Astrocyte of the cerebellum (primary cell): ENCODE results near the gene PLXND1.
A peak's percentile ranks its signal among the peaks of the same experiment; 100 is the strongest.

Experiments
- DNase-seq: peaks from one replicate; pipeline ENCODE4 v3.0.0-alpha.2; 2011; ENCODE audit warnings: low read depth
- H3K4me3 ChIP-seq: 2 replicates; pipeline ENCODE4 v1.5.1; 2011; ENCODE audit warnings: mild to moderate bottlenecking, low read depth, low read length, moderate library complexity
- CTCF ChIP-seq: IDR thresholded peaks from 2 replicates; pipeline ENCODE4 v1.5.1; 2012; ENCODE audit warnings: low read length, low read depth, moderate library complexity, mild to moderate bottlenecking; ENCODE audit errors: missing control alignments
- in situ Hi-C: cut with HindIII; loops from 2 replicates; pipeline ENCODE4 v1.10.0; 2017; ENCODE audit warnings: low sequenced_read_pairs

The PLXND1 gene

GRCh38 chr3:129605203-129605921, 1.1 kb downstream of the PLXND1 start:
- in situ Hi-C loops: no loop called here
- no peak for TF ChIP-seq CTCF
- H3K4me3 ChIP-seq: peak overlapping the region; percentile 50
- no peak for DNase-seq

- TF ChIP-seq CTCF: no peak
- no peak for DNase-seq
- peak overlapping the region; percentile 50 for H3K4me3 ChIP-seq
- in situ Hi-C loops: no loop called here
Observed at GRCh38 chr3:129604767-129605166, 1.7 kb downstream of the PLXND1 start.

GRCh38 chr3:129603991-129604749, 2.3 kb downstream of the PLXND1 start:
- peak overlapping the region; percentile 50 for H3K4me3 ChIP-seq
- TF ChIP-seq CTCF: no peak
- in situ Hi-C loops: no loop called here
- no peak for DNase-seq

- DNase-seq: no peak
- peak overlapping the region; percentile 50 for H3K4me3 ChIP-seq
- no peak for TF ChIP-seq CTCF
- in situ Hi-C loops: no loop called here
Observed at GRCh38 chr3:129603561-129603942, 2.9 kb downstream of the PLXND1 start.

GRCh38 chr3:129602730-129603560, 3.5 kb downstream of the PLXND1 start:
- TF ChIP-seq CTCF: no peak
- DNase-seq: peak; percentile 80
- H3K4me3 ChIP-seq: peak overlapping the region; percentile 7
- in situ Hi-C loops: no loop called here

GRCh38 chr3:129602309-129602708, 4.2 kb downstream of the PLXND1 start:
- no peak for TF ChIP-seq CTCF
- no peak for DNase-seq
- no peak overlapping the region for H3K4me3 ChIP-seq
- in situ Hi-C loops: no loop called here
